NCI-H526 (cell line): Measurements from ENCODE around the gene SELPLG.
"Not testable (repeated sequence)": the region's sequence is repeated elsewhere in the genome, so short reads cannot be mapped to it uniquely, and the experiment has no call there.

Source experiments
- DNase-seq, 2 experiments: peaks; one replicate each; lab custom pipeline; 2025; lab: John Stamatoyannopoulos, UW

Gene SELPLG

DNA sequence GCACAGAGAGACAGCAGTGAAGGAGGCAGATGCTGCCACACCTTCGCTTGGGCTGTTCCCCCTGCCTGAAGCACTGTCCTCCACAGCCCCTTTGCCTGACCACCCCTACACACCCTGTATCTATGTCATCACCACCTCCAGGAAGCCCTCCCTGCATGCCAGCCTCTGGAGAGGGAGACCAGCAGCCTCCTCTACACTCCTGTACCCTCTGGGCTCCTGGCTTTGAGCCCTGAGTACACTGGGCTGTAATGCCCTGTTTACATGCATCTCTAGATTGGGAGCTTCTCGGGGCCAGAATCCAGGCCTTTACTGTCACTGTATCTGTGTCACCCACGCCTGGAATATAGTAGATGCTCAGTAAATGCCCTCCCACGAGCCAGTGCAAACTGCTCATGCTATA, 30.0 kb downstream of the SELPLG start:
- DNase-seq = no peak

- no peak for DNase-seq
These were observed 30.6 kb downstream of the SELPLG start for GRCh38 chr12:108602976-108603704.

DNA sequence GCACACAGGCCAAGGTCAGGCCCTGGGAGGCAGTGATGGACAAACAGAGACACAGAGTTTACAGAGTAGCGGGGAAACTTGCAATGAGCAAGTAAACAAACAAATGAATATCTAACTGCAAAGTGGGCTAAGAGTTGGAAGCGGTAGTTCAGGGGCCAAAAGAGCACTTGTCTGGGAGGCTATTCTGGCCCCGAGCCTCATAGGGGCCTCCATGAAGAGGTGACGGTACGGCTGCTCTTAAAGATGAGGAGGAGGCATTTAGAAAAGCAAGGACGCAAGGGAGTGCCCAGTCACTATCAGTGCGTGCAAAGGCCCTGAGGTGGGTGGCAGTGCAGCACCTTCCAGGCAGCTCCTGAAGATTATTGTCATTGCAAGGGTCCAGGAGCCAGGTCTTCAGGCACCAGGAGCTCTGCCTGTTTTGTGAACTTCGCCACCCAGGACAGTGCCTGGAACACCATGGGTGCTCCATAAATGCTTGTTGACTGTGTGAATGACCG, 31.4 kb downstream of the SELPLG start:
- no peak for DNase-seq

GRCh38 chr12:108600702-108601007, 33.0 kb downstream of the SELPLG start:
- DNase-seq = no peak

- no peak for DNase-seq
These were observed 33.6 kb downstream of the SELPLG start for GRCh38 chr12:108599948-108600701.

GRCh38 chr12:108599541-108599940, 34.2 kb downstream of the SELPLG start:
- DNase-seq = no peak

DNA sequence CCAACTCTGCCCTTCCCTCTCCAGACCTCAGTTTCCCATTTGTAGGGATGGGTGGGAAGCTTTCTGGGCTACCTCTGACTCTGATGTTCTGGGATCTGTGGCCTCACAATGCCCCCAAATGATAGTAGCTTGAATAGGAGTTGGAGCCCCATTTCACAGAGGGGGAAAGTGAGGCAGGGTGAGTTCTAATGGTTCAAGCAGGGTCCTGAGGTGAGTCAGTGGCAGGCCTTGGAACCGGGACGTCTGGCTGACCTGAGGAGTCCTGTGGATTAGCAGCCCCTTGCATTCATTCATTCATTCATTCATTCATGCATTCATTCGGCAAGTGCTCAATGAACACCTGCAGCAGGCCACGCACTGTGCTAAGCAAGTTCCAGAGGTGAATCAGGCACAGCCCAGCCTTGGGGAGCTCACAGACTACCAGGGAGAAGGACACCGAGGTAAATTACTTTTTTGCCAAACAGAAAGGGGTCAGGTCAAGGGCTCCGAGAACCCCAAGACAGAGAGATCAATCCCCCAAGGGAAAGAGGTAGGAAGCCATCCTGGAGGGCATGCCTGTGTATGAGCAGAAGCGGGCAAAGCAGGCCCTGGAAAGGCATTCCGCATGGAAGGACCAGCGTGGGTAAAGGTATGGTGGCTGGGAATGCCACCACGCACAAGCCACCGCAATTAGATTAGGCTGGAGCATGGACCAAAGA, 35.0 kb downstream of the SELPLG start:
- DNase-seq = no peak

DNA sequence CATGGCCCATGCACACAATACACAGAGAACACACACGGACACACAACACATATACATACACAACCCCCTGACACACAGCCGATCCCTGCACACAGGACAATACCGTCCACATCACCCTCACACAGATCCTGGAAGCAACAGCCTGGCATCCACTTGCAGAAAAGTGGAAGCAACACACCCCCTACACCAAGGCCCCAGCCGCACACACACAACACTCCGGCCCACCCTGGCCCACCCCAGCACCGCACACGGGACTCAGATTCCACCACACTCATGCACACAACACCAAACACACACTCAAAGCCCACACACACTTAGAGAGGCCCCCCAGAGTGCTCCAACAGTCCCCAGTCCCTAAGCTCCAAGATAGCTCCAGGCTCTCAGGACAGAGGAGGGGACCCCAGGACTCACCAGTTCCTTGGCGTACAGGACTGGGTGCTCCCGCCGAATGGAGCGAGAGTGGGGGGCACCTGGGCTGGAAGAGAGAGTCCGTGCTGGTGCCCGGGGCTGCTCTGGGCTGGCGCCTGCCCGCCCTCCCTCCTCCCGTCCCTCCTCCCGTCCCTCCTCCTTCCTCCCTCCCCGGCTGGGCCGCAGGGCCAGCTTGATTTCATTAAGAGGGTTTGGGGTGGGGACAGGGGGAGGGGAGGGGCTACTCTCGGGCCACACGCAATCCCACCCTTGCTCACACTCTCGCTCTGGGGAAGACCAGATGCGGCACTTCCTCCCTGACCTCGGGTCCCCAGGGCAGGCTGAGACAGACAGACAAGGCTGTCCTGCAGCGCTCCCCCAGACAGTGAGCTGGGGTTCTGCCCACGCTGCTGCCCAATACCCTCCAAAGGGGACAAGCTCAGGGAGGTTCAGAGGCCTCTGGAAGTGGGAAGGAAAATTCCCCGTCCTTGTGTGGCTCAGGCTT, 35.9 kb downstream of the SELPLG start, which contains the start of gene TMEM119:
Gene TMEM119, minus strand, starts transcription at position 526 of the 913 bp plus-strand sequence. CDS start 5,701 bp downstream, outside the sequence.
- no peak for DNase-seq

GRCh38 chr12:108596854-108597558, 36.7 kb downstream of the SELPLG start:
- no peak for DNase-seq

- DNase-seq = no peak
These were observed 37.7 kb downstream of the SELPLG start for GRCh38 chr12:108595711-108596647.

GRCh38 chr12:108594960-108595710, 38.6 kb downstream of the SELPLG start:
- no peak for DNase-seq

GRCh38 chr12:108594323-108594903, 39.3 kb downstream of the SELPLG start:
- DNase-seq = no peak

GRCh38 chr12:108592033-108592909, 41.4 kb downstream of the SELPLG start:
- no peak for DNase-seq

- DNase-seq = no peak
These were observed 42.3 kb downstream of the SELPLG start for GRCh38 chr12:108591267-108591980.

DNA sequence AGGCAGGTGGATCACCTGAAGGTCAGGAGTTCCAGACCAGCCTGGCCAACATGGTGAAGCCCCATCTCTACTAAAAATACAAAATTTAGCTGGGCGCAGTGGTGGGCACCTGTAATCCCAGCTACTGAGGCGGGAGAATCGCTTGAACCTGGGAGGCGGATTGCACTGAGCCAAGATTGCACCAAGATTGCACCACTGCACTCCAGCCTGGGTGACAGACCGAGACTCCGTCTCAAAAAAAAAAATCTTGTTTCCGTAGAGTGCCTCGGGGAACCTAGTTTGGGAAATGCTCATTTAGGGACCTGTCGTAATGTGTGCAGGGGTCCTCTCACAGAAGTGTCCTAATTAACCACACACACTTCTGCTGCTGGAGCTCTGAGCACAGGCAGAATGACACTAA, 43.2 kb downstream of the SELPLG start:
- DNase-seq = not testable (repeated sequence)

DNA sequence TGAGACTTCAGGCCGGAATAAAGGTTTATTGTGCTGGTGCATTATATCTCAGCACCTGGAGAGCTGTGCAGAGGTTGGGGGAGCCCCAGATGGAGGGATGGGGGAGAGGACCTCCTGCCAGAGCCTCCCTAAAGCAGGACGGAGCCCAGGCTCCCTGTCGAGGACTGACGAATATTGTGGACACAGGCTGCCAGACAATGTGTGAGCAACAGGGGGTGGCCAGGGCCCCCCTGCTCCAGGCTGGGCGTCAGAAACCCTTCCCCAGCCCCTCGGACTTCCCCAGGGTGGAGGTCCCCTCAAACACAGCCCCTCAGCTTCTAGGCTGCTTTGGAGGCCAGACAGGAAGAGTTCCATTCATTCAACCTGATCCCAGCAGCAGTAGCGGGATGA, 43.9 kb downstream of the SELPLG start:
- DNase-seq = no peak
